Immature natural killer cell (primary cell): ENCODE results near the gene WDR7. TPM values are rescaled to one million over a fixed set of nuclear protein-coding genes. Genes with fewer than 3 reads are reported as not detected.

ENCODE experiments used
- DNase-seq, 3 donors: peaks; one replicate each; pipeline ENCODE4 v3.0.0; 2022; ENCODE audit warnings: mixed read lengths in 1 of 3
- H3K27ac Mint-ChIP-seq, 6 donors: one replicate each; pipeline ENCODE4 v1.8.0; 2020; ENCODE audit warnings: mixed read lengths in 6 of 6, mild to moderate bottlenecking in 5 of 6, inconsistent platforms in 4 of 6, moderate library complexity in 3 of 6
- H3K27me3 Mint-ChIP-seq, 3 donors: one replicate each; pipeline ENCODE4 v1.8.0; 2020 to 2021; ENCODE audit warnings: low read depth in 3 of 3, mild to moderate bottlenecking in 3 of 3, mixed read lengths in 3 of 3, moderate library complexity in 3 of 3, inconsistent platforms in 1 of 3
- H3K36me3 Mint-ChIP-seq, 3 donors: one replicate each; pipeline ENCODE4 v1.8.0; 2020; ENCODE audit warnings: mixed read lengths in 3 of 3, inconsistent platforms in 2 of 3, mild to moderate bottlenecking in 2 of 3
- H3K4me1 Mint-ChIP-seq, 2 donors: one replicate each; pipeline ENCODE4 v1.8.0; 2020; ENCODE audit warnings: inconsistent platforms in 2 of 2, mild to moderate bottlenecking in 2 of 2, mixed read lengths in 2 of 2, moderate library complexity in 1 of 2
- H3K4me3 Mint-ChIP-seq, 5 donors: one replicate each; pipeline ENCODE4 v1.8.0; 2020; ENCODE audit warnings: mild to moderate bottlenecking in 5 of 5, mixed read lengths in 5 of 5, inconsistent platforms in 3 of 5, moderate library complexity in 3 of 5
- H3K9me3 Mint-ChIP-seq, 6 donors: one replicate each; pipeline ENCODE4 v1.8.0; 2020; ENCODE audit warnings: mild to moderate bottlenecking in 6 of 6, mixed read lengths in 6 of 6, inconsistent platforms in 4 of 6, moderate library complexity in 3 of 6
- polyA plus RNA-seq, 3 donors: library from polyadenylated mRNA; unstranded; fragments of 300-500 nt; fragmentation: Illumina TruSeq; gene quantifications; one replicate each; pipeline ENCODE4 v1.2.3, GENCODE V29; 2021

The WDR7 gene
- polyA plus RNA-seq, 3 donors from 2014 or later, result 18.3 to 38.2 (median 23.3) TPM

DNA sequence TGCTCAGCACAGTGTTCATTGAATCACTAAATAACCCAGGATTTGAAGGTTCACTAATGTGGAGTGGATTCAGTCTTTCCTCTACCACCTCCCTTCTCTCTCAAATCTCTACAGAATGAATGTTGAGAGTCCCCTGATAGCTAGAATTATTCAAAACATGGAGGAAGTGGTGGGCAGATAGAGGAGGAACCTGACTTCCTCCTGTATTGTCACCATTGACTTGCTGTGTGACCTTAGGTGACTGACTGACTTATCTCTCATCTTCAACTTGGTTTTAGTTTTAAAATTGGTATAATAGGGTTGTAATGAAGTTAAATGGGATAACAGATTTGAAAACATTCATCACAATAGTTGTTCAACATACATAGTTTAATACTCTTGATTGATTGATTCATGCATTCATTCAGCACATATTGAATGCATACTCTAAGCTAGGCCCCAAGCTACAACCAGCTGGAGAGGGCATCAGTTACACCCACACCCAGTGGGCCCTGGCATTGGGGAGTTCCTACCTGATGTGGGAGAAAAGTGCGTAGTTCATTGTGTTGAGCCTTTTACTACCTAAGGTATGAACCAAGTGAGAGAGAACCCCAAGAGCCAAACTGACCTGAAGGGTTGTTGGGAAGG lies 96.0 kb downstream of the WDR7 start:
- Mint-ChIP-seq H3K27ac (peak overlapping the region; percentile 38 to 84 (median 58)), H3K36me3 (no peaks in the 10 kb centered on the region), H3K27me3 (no peaks in the 10 kb centered on the region), H3K9me3 (no peaks in the 10 kb centered on the region), H3K4me1 (peaks cover 21 to 24% of the 10 kb centered on the region in 2 donors), H3K4me3 (no peak overlapping the region)
- DNase-seq, result no peak

DNA sequence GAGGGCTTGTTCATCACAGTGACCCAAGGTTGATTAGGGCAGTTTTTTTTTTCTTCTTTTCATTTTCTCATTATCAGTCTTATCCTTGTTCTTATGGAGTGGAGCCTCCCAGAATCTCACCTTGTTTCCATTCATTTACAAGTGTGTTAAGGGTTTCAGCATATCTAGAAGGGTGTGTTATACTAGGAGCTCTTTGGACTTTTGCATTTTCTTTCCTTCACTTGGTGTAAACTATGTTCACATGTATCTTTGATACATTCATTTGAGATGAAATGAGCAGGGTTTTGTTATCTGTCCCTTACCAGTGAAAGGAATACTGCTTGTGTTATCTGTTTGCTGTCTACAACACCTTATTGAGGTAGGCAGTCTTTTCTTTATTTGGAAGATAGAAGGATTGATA lies 96.7 kb downstream of the WDR7 start:
- Mint-ChIP-seq H3K4me3 (no peak overlapping the region), H3K36me3 (no peaks in the 10 kb centered on the region), H3K4me1 (peaks cover 21 to 24% of the 10 kb centered on the region in 2 donors), H3K27ac (peak overlapping the region in 5 of 6 donors; percentile 39 to 84 (median 65)), H3K27me3 (no peaks in the 10 kb centered on the region), H3K9me3 (no peaks in the 10 kb centered on the region)
- no peak for DNase-seq

DNA sequence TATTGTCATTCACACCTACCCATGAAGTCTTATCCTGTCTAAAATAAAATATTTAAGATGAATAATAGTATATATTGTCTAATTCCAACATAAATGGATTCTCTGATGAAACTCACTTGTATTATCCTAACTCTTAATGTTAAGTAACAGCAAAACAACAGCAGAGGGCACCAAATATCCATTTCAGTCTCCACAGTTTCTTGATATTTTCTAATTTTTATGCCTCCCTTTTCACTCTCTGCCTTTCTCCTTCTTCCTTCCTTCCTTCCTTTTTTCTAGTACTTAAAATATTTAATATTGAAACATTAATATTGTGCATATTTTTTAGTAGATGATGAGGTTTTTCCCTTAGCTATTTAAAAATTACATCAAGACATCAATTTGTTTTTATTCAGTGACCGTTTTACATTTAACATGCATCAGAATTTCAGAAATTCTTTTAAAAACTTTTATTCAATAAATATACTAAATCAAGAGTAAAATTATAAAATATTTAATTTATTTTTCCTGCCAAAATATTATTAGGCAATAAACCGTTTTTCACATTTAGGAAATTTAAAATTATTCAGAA lies 97.6 kb downstream of the WDR7 start:
- no peak overlapping the region for H3K27ac Mint-ChIP-seq
- no peaks in the 10 kb centered on the region for H3K27me3 Mint-ChIP-seq
- peak in 2 of 3 donors; percentile 4 to 11 for DNase-seq
- H3K36me3 Mint-ChIP-seq, result no peaks in the 10 kb centered on the region
- H3K4me1 Mint-ChIP-seq, result peaks cover 21 to 24% of the 10 kb centered on the region in 2 donors
- no peak overlapping the region for H3K4me3 Mint-ChIP-seq
- H3K9me3 Mint-ChIP-seq, result no peaks in the 10 kb centered on the region

DNA sequence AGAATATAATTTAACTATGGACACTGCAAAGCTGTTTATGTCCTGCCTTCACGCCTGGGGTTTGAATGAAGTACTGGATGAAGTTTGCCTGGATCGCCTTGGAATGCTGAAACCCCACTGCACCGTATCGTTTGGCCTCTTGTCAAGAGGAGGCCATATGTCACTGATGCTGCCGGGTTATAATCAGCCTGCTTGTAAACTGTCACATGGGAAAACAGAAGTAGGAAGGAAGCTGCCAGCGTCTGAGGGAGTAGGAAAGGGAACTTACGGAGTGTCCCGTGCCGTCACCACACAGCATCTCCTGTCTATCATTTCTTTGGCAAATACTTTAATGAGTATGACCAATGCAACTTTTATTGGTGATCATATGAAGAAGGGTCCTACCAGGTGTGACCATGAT lies 105.8 kb downstream of the WDR7 start:
- H3K4me3 Mint-ChIP-seq, result no peak overlapping the region
- H3K36me3 Mint-ChIP-seq, result peaks cover 3 to 12% (median 11%) of the 10 kb centered on the region in 3 donors
- no peak overlapping the region for H3K27ac Mint-ChIP-seq
- H3K4me1 Mint-ChIP-seq, result no peaks in the 10 kb centered on the region
- no peak for DNase-seq
- H3K27me3 Mint-ChIP-seq, result no peaks in the 10 kb centered on the region
- H3K9me3 Mint-ChIP-seq, result no peaks in the 10 kb centered on the region

DNA sequence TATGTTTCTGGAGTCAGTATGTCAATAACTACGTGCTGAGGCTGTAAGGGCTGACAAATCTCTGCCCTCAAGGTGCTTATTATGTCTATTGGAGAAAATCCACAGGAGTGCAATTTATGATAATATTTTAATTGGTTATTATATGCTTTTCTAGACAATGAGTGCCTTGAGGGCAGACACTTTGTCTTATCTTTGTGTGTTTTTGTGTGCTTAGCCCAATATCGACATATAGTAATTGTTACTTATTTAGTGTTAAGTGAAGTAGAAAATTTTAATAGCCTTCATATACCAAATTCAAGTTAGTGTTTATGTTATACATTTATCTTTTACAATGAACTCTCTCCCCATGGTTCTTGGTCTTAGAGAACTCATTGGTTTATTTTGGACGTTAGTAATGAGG lies 118.9 kb downstream of the WDR7 start:
- H3K27me3 Mint-ChIP-seq, result peaks cover 0 to 1% (median 0%) of the 10 kb centered on the region in 3 donors
- H3K4me3 Mint-ChIP-seq, result no peak overlapping the region
- peaks cover 7 to 27% (median 8%) of the 10 kb centered on the region in 3 donors for H3K36me3 Mint-ChIP-seq
- DNase-seq, result no peak
- H3K27ac Mint-ChIP-seq, result no peak overlapping the region
- H3K9me3 Mint-ChIP-seq, result no peaks in the 10 kb centered on the region
- H3K4me1 Mint-ChIP-seq, result no peaks in the 10 kb centered on the region

DNA sequence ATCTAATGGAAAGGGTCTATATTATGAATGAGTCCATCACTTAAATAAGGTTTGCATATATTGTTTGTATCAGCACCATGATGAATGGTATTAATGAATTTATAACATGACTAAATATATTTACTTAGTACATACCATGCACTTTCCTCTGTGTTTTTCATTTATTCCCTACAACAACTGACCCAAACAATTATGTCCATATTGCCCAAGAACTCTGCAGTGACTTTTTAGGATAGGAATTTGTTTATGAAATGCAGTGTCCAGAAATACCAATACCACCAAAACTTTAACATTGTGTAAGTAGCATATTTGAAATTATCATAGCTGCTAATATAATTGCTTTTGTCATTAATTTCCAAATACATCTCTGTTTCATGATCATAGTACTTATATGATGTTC lies 119.7 kb downstream of the WDR7 start:
- Mint-ChIP-seq H3K4me3 (no peak overlapping the region), H3K4me1 (no peaks in the 10 kb centered on the region), H3K27me3 (peaks cover 0 to 1% (median 0%) of the 10 kb centered on the region in 3 donors), H3K9me3 (no peaks in the 10 kb centered on the region), H3K36me3 (peaks cover 7 to 27% (median 8%) of the 10 kb centered on the region in 3 donors), H3K27ac (no peak overlapping the region)
- no peak for DNase-seq

DNA sequence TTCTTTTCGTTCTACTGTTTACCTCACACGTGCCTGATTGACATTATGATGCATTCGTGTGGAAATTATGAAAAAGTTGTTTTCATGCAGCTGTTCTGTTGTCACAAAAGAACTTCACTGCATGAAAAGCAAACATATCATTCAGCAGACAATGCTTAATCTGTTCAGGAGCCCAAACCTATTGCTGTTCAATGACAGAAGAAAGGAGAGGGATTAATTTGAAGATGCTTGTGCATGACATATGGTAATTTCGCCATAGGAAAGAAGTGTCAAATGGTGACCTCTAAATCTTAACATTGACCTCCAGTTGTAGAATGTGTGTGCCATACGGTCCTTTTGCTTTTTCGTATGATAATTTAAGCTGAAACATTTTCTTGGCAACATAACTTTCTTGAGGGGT lies 124.5 kb downstream of the WDR7 start:
- peaks cover 0 to 1% (median 0%) of the 10 kb centered on the region in 6 donors for H3K9me3 Mint-ChIP-seq
- H3K27ac Mint-ChIP-seq, result no peak overlapping the region
- H3K4me3 Mint-ChIP-seq, result no peak overlapping the region
- DNase-seq, result no peak
- H3K27me3 Mint-ChIP-seq, result peaks cover 0 to 1% (median 0%) of the 10 kb centered on the region in 3 donors
- H3K36me3 Mint-ChIP-seq, result peaks cover 0 to 18% (median 11%) of the 10 kb centered on the region in 3 donors
- H3K4me1 Mint-ChIP-seq, result no peaks in the 10 kb centered on the region

DNA sequence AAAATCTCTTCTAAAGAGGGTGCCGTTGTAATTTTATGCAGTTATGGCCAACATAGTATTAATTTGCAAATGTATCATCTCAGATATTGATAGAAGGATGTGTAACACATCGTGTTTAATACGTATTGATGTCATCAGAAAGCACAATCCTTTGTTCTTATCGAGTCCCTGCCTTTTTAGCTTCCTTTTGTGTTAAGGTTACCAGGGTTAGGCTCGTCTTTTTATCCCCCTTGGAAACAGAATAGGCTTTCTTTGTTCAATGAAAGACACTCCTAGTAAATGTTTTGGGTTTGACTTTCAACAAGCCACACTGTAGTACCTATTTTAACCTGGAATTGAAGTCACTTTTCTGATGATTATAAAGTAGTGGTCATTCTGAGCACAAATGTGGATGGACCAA lies 136.2 kb downstream of the WDR7 start:
- no peak overlapping the region for H3K4me3 Mint-ChIP-seq
- no peak for DNase-seq
- H3K36me3 Mint-ChIP-seq, result peaks cover 4 to 15% (median 5%) of the 10 kb centered on the region in 3 donors
- H3K27me3 Mint-ChIP-seq, result peaks cover 0 to 3% (median 0%) of the 10 kb centered on the region in 3 donors
- H3K27ac Mint-ChIP-seq, result peak overlapping the region in 1 of 6 donors; percentile 57
- no peaks in the 10 kb centered on the region for H3K4me1 Mint-ChIP-seq
- H3K9me3 Mint-ChIP-seq, result no peaks in the 10 kb centered on the region

DNA sequence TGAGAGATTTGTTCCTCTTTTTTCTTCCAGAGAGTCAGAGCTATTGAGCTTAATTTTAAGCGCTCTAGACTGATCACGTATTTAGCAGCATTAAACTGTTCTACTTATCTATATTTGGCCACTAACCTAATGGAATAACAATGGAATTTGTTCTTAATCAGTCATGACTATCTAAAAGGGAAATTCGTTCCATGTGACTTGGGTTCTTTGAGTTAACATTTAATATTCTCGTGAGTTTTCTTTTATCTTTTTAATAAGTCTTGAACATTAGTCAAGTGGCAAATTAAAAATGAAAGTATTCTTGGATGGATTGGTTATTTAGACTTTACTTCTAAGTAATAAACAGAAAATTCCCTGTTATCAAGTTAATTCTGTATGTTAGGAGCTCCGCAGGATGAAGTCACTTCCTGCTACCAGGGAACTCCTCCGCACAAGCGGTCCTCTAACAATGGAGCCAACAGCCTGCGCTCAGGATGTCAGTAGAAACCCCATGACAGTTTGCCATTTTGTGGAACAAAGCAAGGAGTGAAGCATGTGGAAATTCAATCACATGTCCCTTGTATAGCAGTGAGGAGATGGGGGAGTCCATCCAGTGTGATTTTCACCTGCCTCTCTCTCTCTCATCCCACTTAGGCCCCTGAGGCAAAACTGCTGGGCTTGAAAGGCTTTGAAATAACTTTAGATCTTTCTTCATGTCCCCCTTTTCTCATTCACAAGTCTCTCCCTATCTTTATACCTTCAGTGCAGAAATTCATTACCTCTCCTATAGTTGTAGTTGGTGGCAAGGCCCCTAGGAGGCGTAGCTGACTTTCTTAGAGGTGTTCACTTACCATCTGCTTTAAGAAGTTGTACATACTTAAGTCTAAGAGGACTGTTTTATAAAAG lies 138.1 kb downstream of the WDR7 start:
- H3K36me3 Mint-ChIP-seq, result peaks cover 4 to 10% (median 5%) of the 10 kb centered on the region in 3 donors
- no peaks in the 10 kb centered on the region for H3K9me3 Mint-ChIP-seq
- no peak overlapping the region for H3K4me3 Mint-ChIP-seq
- no peak for DNase-seq
- no peaks in the 10 kb centered on the region for H3K4me1 Mint-ChIP-seq
- H3K27ac Mint-ChIP-seq, result no peak overlapping the region
- peaks cover 0 to 3% (median 0%) of the 10 kb centered on the region in 3 donors for H3K27me3 Mint-ChIP-seq

DNA sequence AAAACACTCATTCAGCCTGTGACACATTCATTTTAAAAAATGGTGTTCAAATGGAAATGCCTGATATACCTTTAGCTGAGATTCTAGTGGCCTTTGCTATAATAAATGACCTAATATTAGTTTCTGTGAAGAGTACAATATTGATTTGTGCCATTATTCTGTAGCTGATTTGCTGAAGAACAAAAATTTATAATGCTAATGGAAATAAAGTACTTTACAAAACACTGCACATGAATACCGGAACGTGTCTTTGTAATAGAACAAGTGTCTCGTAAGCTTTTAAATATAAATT lies 138.7 kb downstream of the WDR7 start:
- DNase-seq, result no peak
- Mint-ChIP-seq H3K27ac (no peak overlapping the region), H3K27me3 (peaks cover 0 to 3% (median 0%) of the 10 kb centered on the region in 3 donors), H3K36me3 (peaks cover 2 to 8% (median 4%) of the 10 kb centered on the region in 3 donors), H3K4me1 (no peaks in the 10 kb centered on the region), H3K4me3 (no peak overlapping the region), H3K9me3 (no peaks in the 10 kb centered on the region)

DNA sequence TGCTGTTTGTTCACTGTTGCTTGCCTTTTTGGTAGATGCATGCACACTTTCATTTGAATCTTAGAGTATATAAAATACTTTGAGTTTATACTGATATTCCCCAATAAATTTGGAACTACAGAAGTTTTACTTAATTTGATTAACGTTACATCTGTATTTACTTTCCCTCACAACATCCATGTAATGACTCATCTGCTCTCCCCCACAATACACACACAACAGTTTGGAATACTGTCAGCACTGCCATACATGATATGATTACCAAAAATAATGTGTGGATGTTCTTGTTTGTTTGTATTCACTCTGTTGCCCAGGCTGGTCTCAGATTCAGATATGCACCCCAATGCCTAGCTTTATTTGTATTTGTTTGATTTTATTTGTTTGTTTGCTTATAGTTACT lies 144.2 kb downstream of the WDR7 start:
- Mint-ChIP-seq H3K4me1 (no peaks in the 10 kb centered on the region), H3K36me3 (peaks cover 0 to 5% (median 4%) of the 10 kb centered on the region in 3 donors), H3K4me3 (no peak overlapping the region), H3K27ac (no peak overlapping the region), H3K9me3 (no peaks in the 10 kb centered on the region), H3K27me3 (peaks cover 0 to 4% (median 0%) of the 10 kb centered on the region in 3 donors)
- DNase-seq, result no peak

DNA sequence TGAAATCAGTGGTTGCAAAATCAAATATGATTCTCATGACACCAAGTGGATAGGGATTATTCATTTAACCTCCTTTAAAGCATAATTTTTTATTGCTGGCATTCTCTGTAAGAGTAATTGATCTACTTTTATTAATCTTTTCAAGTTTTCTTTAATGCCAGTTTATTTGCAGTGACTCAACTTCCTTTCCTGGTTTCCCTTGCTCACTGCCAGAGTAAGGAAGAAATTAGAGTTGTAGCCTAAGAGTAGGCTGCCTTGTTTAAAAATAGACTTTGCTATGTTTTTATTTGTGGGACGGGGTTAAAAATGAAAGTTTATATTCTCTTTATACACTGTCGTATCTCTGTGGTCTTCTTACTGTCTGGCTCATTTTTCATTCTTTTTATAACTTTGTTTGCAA lies 148.6 kb downstream of the WDR7 start:
- H3K27ac Mint-ChIP-seq, result no peak overlapping the region
- H3K9me3 Mint-ChIP-seq, result no peaks in the 10 kb centered on the region
- peaks cover 0 to 2% (median 0%) of the 10 kb centered on the region in 3 donors for H3K27me3 Mint-ChIP-seq

DNA sequence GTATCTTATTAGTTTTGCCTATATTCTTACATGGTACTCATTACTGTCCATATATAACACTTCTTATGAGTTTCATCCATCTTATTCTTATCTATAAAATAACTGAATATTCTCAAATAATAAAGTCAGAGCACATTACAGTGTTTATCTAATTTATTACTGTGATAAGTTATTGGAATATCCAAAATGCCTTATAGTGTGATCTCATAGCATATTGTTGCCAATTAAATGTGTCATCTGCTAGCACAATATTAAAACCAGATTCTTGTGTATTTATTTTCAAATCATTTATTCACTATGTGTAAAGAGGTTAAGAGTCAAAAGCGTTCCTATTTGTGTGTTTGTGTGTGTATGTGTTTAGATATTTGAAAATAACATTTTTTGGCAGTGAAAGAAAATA lies 151.9 kb downstream of the WDR7 start:
- Mint-ChIP-seq H3K36me3 (peaks cover 5 to 26% (median 11%) of the 10 kb centered on the region in 3 donors), H3K27ac (no peak overlapping the region), H3K27me3 (no peaks in the 10 kb centered on the region), H3K9me3 (no peaks in the 10 kb centered on the region), H3K4me1 (no peaks in the 10 kb centered on the region), H3K4me3 (no peak overlapping the region)
- no peak for DNase-seq

More for the DNA sequence above, 148.6 kb downstream of the WDR7 start:
- no peak overlapping the region for H3K4me3 Mint-ChIP-seq
- peaks cover 3 to 17% (median 5%) of the 10 kb centered on the region in 3 donors for H3K36me3 Mint-ChIP-seq
- no peak for DNase-seq
- H3K4me1 Mint-ChIP-seq, result no peaks in the 10 kb centered on the region

DNA sequence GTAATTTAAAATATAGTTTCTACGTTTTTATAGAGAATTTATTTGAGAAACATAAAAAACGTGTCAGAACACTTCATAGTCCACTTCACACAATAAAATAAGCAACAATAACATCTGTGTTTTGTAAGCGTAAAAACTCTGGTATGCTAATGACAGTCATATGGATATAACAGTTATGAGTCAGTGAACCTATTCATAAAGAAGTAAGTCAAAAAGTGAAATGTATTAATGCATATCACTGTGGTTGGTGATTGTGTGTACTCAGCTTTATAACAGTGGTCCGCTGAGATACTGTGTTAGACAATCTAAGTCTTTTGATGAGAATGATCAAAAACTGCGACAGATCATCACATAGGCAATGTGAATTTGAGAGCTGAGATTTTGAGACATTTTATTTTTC lies 153.2 kb downstream of the WDR7 start:
- no peak for DNase-seq
- Mint-ChIP-seq H3K27ac (no peak overlapping the region), H3K4me1 (no peaks in the 10 kb centered on the region), H3K36me3 (peaks cover 5 to 26% (median 11%) of the 10 kb centered on the region in 3 donors), H3K27me3 (no peaks in the 10 kb centered on the region), H3K9me3 (no peaks in the 10 kb centered on the region), H3K4me3 (no peak overlapping the region)
